A549 (cell line): Measurements from ENCODE around the gene DLG4. TPM values are rescaled to one million over a fixed set of nuclear protein-coding genes. Genes with fewer than 3 reads are reported as not detected.

ENCODE experiments used
- ATAC-seq, 2 experiments: fragments of 200-7000 bp in 1 of 2; fragments of >200 bp in 1 of 2; cut with Nextera tagmentation in 1 of 2; cut with Tn5 transposase in 1 of 2; 3 replicates each; pipeline versions ENCODE4 v1.8.0 to v1.9.1; 2018 to 2020; ENCODE audit warnings: mild to moderate bottlenecking in 1 of 2, moderate library complexity in 1 of 2
- CTCF ChIA-PET: fragments of 300-600 bp; sonication (Branson Sonifier 250); formaldehyde crosslinking; extraction: SDS; loops from one replicate; lab custom pipeline; 2021; ENCODE audit warnings: antibody characterized with exemption, inconsistent platforms; lab: Yijun Ruan, JAX
- POLR2A ChIA-PET: fragments of 350-600 bp; formaldehyde crosslinking; extraction: SDS; loops from one replicate; lab custom pipeline; 2021; ENCODE audit warnings: antibody characterized with exemption, inconsistent platforms; lab: Yijun Ruan, JAX
- DNase-seq, 2 experiments: peaks; one replicate each; pipeline versions ENCODE4 v3.0.0 to v3.0.0-alpha.2; 2011 to 2016; ENCODE audit warnings: low read depth in 1 of 2, low spot score in 1 of 2
- FAIRE-seq: peaks from 2 replicates; lab custom pipeline; 2011; peaks lifted over from hg19 to GRCh38; lab: Jason Lieb, UNC
- H3K27ac ChIP-seq, 2 experiments: fragments of >200 bp; sonication (Bioruptor Twin); formaldehyde crosslinking; 3 replicates each; pipeline ENCODE4 v1.5.1; 2016 to 2017
- H3K4me1 ChIP-seq: fragments of >200 bp; sonication (Bioruptor Twin); formaldehyde crosslinking; 3 replicates; pipeline ENCODE4 v1.6.1; 2016
- H3K4me2 ChIP-seq: fragments of >200 bp; sonication (Bioruptor Twin); formaldehyde crosslinking; 3 replicates; pipeline ENCODE4 v1.6.1; 2016
- H3K4me3 ChIP-seq: fragments of >200 bp; sonication (Bioruptor Twin); formaldehyde crosslinking; 3 replicates; pipeline ENCODE4 v1.5.1; 2016
- H3K9me3 ChIP-seq: fragments of >200 bp; sonication (Bioruptor Twin); formaldehyde crosslinking; 3 replicates; pipeline ENCODE4 v1.6.1; 2016
- BHLHE40 ChIP-seq: IDR thresholded peaks from 2 replicates; pipeline ENCODE4 v1.6.1; 2012; ENCODE audit warnings: low read depth, low read length, inconsistent platforms
- CEBPB ChIP-seq, 2 experiments: fragments of >200 bp in 1 of 2; sonication (Bioruptor Twin) in 1 of 2; formaldehyde crosslinking in 1 of 2; IDR thresholded peaks; 2 replicates each; pipeline ENCODE4 v1.6.1; 2012 to 2016
- CHD2 ChIP-seq: fragments of 150-350 bp; IDR thresholded peaks from 2 replicates; pipeline ENCODE4 v1.6.1; 2014; ENCODE audit warnings: low read length; ENCODE audit not compliant: partially characterized antibody
- EP300 ChIP-seq, 2 experiments: fragments of >200 bp; sonication (Bioruptor Twin); formaldehyde crosslinking; IDR thresholded peaks; 2 replicates in 1 of 2; 3 replicates in 1 of 2; pipeline ENCODE4 v1.6.1; 2016 to 2017
- ESRRA ChIP-seq: fragments of 150-350 bp; IDR thresholded peaks from 2 replicates; pipeline ENCODE4 v1.6.1; 2014; ENCODE audit warnings: mild to moderate bottlenecking, low read length, borderline replicate concordance
- JUN ChIP-seq, 2 experiments: fragments of >200 bp; sonication (Bioruptor Twin); formaldehyde crosslinking; IDR thresholded peaks; 2 replicates in 1 of 2; 3 replicates in 1 of 2; pipeline ENCODE4 v1.6.1; 2016 to 2017
- MAFK ChIP-seq: fragments of 450-650 bp; IDR thresholded peaks from 2 replicates; pipeline ENCODE4 v1.6.1; 2014; ENCODE audit not compliant: partially characterized antibody
- MYC ChIP-seq: IDR thresholded peaks from 2 replicates; pipeline ENCODE4 v1.6.1; 2012; ENCODE audit warnings: mild to moderate bottlenecking, inconsistent platforms, low read length, improper control_type of control experiment, borderline replicate concordance
- NR3C1 ChIP-seq: fragments of >200 bp; sonication (Bioruptor Twin); formaldehyde crosslinking; IDR thresholded peaks from 3 replicates; pipeline ENCODE4 v1.6.1; 2017
- PHF8 ChIP-seq: fragments of 200-600 bp; sonication (generic); IDR thresholded peaks from 2 replicates; pipeline ENCODE4 v1.6.1; 2016; ENCODE audit warnings: low read depth, mild to moderate bottlenecking, antibody characterized with exemption, moderate library complexity, borderline replicate concordance
- RCOR1 ChIP-seq: fragments of 150-350 bp; IDR thresholded peaks from 2 replicates; pipeline ENCODE4 v1.6.1; 2014; ENCODE audit warnings: antibody characterized with exemption, low read length, low read depth
- RFX5 ChIP-seq: fragments of 450-650 bp; IDR thresholded peaks from 2 replicates; pipeline ENCODE4 v1.7.1; 2014; ENCODE audit warnings: antibody characterized with exemption, mild to moderate bottlenecking, moderate library complexity
- RNF2 ChIP-seq: fragments of 200-600 bp; sonication (generic); IDR thresholded peaks from 2 replicates; pipeline ENCODE4 v1.6.1; 2016; ENCODE audit warnings: low read depth, mild to moderate bottlenecking, antibody characterized with exemption, moderate library complexity, borderline replicate concordance
- TP53 ChIP-seq: fragments of 250-450 bp; sonication (Bioruptor Pico); IDR thresholded peaks from 2 replicates; pipeline ENCODE4 v1.5.0; 2021; ENCODE audit warnings: mild to moderate bottlenecking, moderate library complexity
- ZC3H11A ChIP-seq: fragments of 450-650 bp; IDR thresholded peaks from 2 replicates; pipeline ENCODE4 v1.6.1; 2014; ENCODE audit warnings: antibody characterized with exemption, mild to moderate bottlenecking
- ZFP36 ChIP-seq: fragments of 450-650 bp; IDR thresholded peaks from 2 replicates; pipeline ENCODE4 v1.6.1; 2014; ENCODE audit warnings: borderline replicate concordance; ENCODE audit not compliant: partially characterized antibody
- ZNF302 ChIP-seq: fragments of 250-450 bp; sonication (Bioruptor Pico); IDR thresholded peaks from 2 replicates; pipeline ENCODE4 v1.9.0; 2021; ENCODE audit warnings: inconsistent platforms, mild to moderate bottlenecking, moderate library complexity
- WGBS: methylation state at CpG from one replicate; pipeline ENCODE4 v1.1.6; 2017; ENCODE audit errors: missing lambda C conversion rate; 5-methylcytosine and 5-hydroxymethylcytosine counted together
- polyA plus RNA-seq, 4 experiments: library from polyadenylated mRNA; depleted of rRNA in 3 of 4; stranded (reverse); fragments of >200 nt; fragmentation: RNase III in 1 of 4; extraction: RNeasy Plus Mini Kit Qiagen cat#74134 plus additional on column Dnase treatment in 1 of 4; gene quantifications; 2 replicates in 3 of 4; 3 replicates in 1 of 4; pipeline ENCODE4 v1.2.3, GENCODE V29; 2011 to 2017
- TF ChIP-seq, protein P1 (sequence below): IDR thresholded peaks from 2 replicates; pipeline ENCODE4 v1.6.1; 2012; ENCODE audit warnings: low read depth, borderline replicate concordance
- TF ChIP-seq, protein P2 (sequence below): fragments of 250-450 bp; sonication (Bioruptor Pico); IDR thresholded peaks from 2 replicates; pipeline ENCODE4 v1.5.0; 2020; ENCODE audit warnings: low read depth, mild to moderate bottlenecking, moderate library complexity
- TF ChIP-seq, protein P3 (sequence below): fragments of 450-650 bp; IDR thresholded peaks from 2 replicates; pipeline ENCODE4 v1.6.1; 2014; ENCODE audit warnings: antibody characterized with exemption
- TF ChIP-seq, protein P4 (sequence below): IDR thresholded peaks from 2 replicates; pipeline ENCODE4 v1.6.1; 2012
- TF ChIP-seq, protein P5 (sequence below): fragments of >200 bp; sonication (Bioruptor Twin); formaldehyde crosslinking; IDR thresholded peaks from 3 replicates; pipeline ENCODE4 v1.6.1; 2016
- TF ChIP-seq, protein P6 (sequence below): IDR thresholded peaks from 2 replicates; pipeline ENCODE4 v1.6.1; 2012

DLG4 gene
- polyA plus RNA-seq, 2 of the 4 experiments (the other 2 are of a cell fraction) = 8.3 to 21.3 TPM

DNA sequence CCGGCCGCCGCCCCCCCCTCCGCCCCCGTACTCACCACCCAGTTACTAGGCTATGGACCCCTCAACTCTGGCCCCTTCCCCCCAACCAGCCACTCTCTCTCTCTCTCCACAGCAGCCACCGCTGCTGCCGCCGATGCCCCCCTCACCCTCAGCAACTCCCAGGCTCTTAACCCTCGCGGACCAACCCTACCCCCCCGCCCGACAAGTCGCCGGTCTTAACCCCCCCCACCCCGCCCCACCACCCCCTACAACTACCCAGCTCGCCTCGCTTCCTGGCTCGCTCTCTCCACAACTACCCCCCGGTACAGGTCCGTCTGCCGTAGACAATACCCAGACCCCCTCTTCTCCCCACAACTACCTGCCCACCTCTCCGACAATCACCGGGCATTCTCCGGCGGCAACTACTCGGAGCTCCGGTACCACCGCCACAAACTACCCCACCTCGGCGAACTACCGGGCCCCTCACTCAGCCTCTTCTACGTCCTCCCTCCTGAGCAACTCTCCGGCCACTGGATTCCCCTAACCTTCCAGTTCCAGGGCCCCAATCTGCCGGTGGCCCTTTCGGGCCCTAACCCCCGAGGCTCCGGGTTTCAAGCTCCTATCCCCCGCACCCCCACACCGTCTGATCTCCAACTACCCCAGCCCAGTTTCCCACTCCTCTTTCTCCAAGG lies 18.9 kb upstream of the DLG4 start:
- Histone ChIP-seq H3K4me3 (peak overlapping the region; percentile 99), H3K4me1 (peaks cover 51% of the 10 kb centered on the region), H3K27ac (peak overlapping the region; percentile 98 to 100), H3K9me3 (no peaks in the 10 kb centered on the region), H3K4me2 (peak overlapping the region; percentile 69)
- ChIA-PET CTCF (interaction anchor here (1.1 to 17.3 kb wide), 2 partner anchors 17 to 24 kb away, joined by 3 to 169 read pairs; partner anchors contain the start of genes ACADVL and DLG4), POLR2A (interaction anchor here (0.9 to 6.9 kb wide), 4 partner anchors 13 to 21 kb away, joined by 3 to 63 read pairs (median 6); partner anchors contain the start of genes ACADVL, CTDNEP1, DLG4 and ELP5)
- ATAC-seq (0 out of 6 replicates have a peak, but pooled peaks of 1 of the 2 experiments have one; percentile 0), DNase-seq (peak; percentile 64 to 65)
- WGBS = 1% methylated on average over 25 of the region's 39 CpGs
- TF ChIP-seq, protein P1, sequence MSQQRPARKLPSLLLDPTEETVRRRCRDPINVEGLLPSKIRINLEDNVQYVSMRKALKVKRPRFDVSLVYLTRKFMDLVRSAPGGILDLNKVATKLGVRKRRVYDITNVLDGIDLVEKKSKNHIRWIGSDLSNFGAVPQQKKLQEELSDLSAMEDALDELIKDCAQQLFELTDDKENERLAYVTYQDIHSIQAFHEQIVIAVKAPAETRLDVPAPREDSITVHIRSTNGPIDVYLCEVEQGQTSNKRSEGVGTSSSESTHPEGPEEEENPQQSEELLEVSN = no peak
- TF ChIP-seq CEBPB (IDR thresholded peaks at IDR 0.05) (no peak), MAFK (no peak), BHLHE40 (no peak), RFX5 (no peak), NR3C1 (no peak)
- TF ChIP-seq, protein P2, sequence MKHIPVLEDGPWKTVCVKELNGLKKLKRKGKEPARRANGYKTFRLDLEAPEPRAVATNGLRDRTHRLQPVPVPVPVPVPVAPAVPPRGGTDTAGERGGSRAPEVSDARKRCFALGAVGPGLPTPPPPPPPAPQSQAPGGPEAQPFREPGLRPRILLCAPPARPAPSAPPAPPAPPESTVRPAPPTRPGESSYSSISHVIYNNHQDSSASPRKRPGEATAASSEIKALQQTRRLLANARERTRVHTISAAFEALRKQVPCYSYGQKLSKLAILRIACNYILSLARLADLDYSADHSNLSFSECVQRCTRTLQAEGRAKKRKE = no peak
- TF ChIP-seq, protein P3, sequence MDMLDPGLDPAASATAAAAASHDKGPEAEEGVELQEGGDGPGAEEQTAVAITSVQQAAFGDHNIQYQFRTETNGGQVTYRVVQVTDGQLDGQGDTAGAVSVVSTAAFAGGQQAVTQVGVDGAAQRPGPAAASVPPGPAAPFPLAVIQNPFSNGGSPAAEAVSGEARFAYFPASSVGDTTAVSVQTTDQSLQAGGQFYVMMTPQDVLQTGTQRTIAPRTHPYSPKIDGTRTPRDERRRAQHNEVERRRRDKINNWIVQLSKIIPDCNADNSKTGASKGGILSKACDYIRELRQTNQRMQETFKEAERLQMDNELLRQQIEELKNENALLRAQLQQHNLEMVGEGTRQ = no peak
- TF ChIP-seq, all 56 proteins: peak for 0
- no peak for FAIRE-seq

DNA sequence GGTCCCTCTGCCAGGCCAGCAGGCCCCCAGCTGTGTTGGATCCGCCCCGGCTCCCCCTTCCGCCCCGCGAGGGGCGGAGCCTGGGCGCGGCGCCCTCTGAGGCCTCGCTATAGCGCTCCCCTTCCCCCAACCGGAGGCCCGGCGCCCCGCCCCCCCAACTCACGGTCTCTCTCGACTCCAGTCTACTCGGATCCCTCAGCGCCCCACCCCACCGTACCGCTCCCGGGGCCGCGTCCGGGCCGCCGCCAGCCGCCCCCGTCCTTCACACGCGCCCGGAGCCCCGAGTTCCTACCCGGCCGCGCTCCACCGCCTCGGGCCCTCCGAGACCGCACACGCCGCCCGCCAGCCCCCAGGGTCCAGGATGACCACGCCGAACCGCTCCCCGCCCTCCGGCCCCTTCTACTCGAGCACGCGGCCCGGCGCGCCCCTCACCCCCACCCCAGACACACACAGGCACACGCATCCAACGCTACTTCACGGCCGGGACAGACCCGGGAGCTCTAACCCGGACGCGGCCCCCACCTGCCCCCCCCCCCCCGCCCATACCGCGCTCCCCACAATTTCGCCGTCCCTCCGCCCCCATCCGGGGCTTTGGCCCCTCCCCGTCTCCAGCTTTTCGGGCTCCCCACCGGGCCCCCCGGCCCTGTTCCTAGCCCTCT lies 18.3 kb upstream of the DLG4 start:
- Histone ChIP-seq H3K4me2 (peak overlapping the region; percentile 69), H3K4me3 (peak overlapping the region; percentile 99), H3K27ac (peak overlapping the region; percentile 98 to 100), H3K9me3 (no peaks in the 10 kb centered on the region), H3K4me1 (peaks cover 52% of the 10 kb centered on the region)
- ChIA-PET POLR2A (interaction anchor here (0.6 to 6.9 kb wide), 5 partner anchors 14 to 192 kb away, joined by 3 to 63 read pairs (median 5); partner anchors contain the start of genes ACADVL, CTDNEP1, DLG4 and ELP5), CTCF (interaction anchor here (1.1 to 17.3 kb wide), 5 partner anchors 16 to 192 kb away, joined by 3 to 169 read pairs (median 6); partner anchors contain the start of genes ACADVL and DLG4)
- no peak for FAIRE-seq
- peak; percentile 78 to 83 for DNase-seq
- peak; percentile 2 to 13; a peak in 5 of 6 replicates for ATAC-seq
- WGBS = 4% methylated on average over 5 of the region's 73 CpGs
- TF ChIP-seq, protein P4, sequence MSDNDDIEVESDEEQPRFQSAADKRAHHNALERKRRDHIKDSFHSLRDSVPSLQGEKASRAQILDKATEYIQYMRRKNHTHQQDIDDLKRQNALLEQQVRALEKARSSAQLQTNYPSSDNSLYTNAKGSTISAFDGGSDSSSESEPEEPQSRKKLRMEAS = peak; percentile 71
- TF ChIP-seq ESRRA (no peak), TP53 (CRISPR knock-in tag) (no peak), RNF2 (no peak), MYC (0 out of 2 replicates have a peak, but pooled peaks have one; percentile 74), EP300 (IDR thresholded peaks at IDR 0.05) (no peak), PHF8 (peak; percentile 64; the same call in 1 of the 2 replicates), ZNF302 (CRISPR knock-in tag) (no peak), RCOR1 (no peak), CHD2 (peak; percentile 5), JUN (IDR thresholded peaks at IDR 0.05) (peak; percentile 39 to 92; a peak in 4 of 5 replicates), ZC3H11A (no peak), ZFP36 (no peak)
- TF ChIP-seq, protein P5, sequence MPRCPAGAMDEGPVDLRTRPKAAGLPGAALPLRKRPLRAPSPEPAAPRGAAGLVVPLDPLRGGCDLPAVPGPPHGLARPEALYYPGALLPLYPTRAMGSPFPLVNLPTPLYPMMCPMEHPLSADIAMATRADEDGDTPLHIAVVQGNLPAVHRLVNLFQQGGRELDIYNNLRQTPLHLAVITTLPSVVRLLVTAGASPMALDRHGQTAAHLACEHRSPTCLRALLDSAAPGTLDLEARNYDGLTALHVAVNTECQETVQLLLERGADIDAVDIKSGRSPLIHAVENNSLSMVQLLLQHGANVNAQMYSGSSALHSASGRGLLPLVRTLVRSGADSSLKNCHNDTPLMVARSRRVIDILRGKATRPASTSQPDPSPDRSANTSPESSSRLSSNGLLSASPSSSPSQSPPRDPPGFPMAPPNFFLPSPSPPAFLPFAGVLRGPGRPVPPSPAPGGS = peak; percentile 81
- TF ChIP-seq, protein P6, sequence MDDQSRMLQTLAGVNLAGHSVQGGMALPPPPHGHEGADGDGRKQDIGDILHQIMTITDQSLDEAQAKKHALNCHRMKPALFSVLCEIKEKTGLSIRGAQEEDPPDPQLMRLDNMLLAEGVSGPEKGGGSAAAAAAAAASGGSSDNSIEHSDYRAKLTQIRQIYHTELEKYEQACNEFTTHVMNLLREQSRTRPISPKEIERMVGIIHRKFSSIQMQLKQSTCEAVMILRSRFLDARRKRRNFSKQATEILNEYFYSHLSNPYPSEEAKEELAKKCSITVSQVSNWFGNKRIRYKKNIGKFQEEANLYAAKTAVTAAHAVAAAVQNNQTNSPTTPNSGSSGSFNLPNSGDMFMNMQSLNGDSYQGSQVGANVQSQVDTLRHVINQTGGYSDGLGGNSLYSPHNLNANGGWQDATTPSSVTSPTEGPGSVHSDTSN = peak; percentile 81
